Activated gamma-delta T cell (primary cell): ENCODE results near the gene HSPG2.

Source experiments
- DNase-seq: peaks from one replicate; lab custom pipeline; 2025; lab: John Stamatoyannopoulos, UW

The HSPG2 gene

GRCh38 chr1:21879928-21880618, 57.0 kb downstream of the HSPG2 start:
- DNase-seq: no peak

GRCh38 chr1:21878840-21879478, 58.2 kb downstream of the HSPG2 start:
- no peak for DNase-seq

- DNase-seq: no peak
Observed at GRCh38 chr1:21878009-21878773, 58.9 kb downstream of the HSPG2 start.

- no peak for DNase-seq
Observed at GRCh38 chr1:21876267-21876666, 60.8 kb downstream of the HSPG2 start.

GRCh38 chr1:21875621-21876063, 61.5 kb downstream of the HSPG2 start:
- no peak for DNase-seq

- DNase-seq: no peak
Observed at GRCh38 chr1:21874778-21875547, 62.1 kb downstream of the HSPG2 start.

GRCh38 chr1:21874328-21874727, 62.8 kb downstream of the HSPG2 start:
- DNase-seq: no peak

GRCh38 chr1:21873761-21874160, 63.3 kb downstream of the HSPG2 start:
- no peak for DNase-seq

- no peak for DNase-seq
Observed at GRCh38 chr1:21873174-21873573, 63.9 kb downstream of the HSPG2 start.

GRCh38 chr1:21872445-21873079, 64.5 kb downstream of the HSPG2 start:
- no peak for DNase-seq

- no peak for DNase-seq
Observed at GRCh38 chr1:21871943-21872342, 65.2 kb downstream of the HSPG2 start.

- DNase-seq: no peak
Observed at GRCh38 chr1:21870611-21871010, 66.5 kb downstream of the HSPG2 start.

- no peak for DNase-seq
Observed at GRCh38 chr1:21869620-21870121, 67.4 kb downstream of the HSPG2 start.

GRCh38 chr1:21868941-21869454, 68.1 kb downstream of the HSPG2 start:
- DNase-seq: no peak

- no peak for DNase-seq
Observed at GRCh38 chr1:21868482-21868881, 68.6 kb downstream of the HSPG2 start.

GRCh38 chr1:21867451-21867996, 69.6 kb downstream of the HSPG2 start:
- no peak for DNase-seq

GRCh38 chr1:21866707-21867043, 70.4 kb downstream of the HSPG2 start:
- DNase-seq: no peak

GRCh38 chr1:21865943-21866706, 71.0 kb downstream of the HSPG2 start:
- no peak for DNase-seq

- no peak for DNase-seq
Observed at GRCh38 chr1:21865609-21865942, 71.5 kb downstream of the HSPG2 start.

GRCh38 chr1:21864730-21865129, 72.4 kb downstream of the HSPG2 start:
- no peak for DNase-seq
